Neural cell (in vitro differentiated cells): ENCODE data around the gene GNAQ.

ENCODE experiments used
- EP300 ChIP-seq: fragments of 450-650 bp; conservative IDR thresholded peaks from 2 replicates; pipeline ENCODE4 v1.6.1; 2014; ENCODE audit warnings: antibody characterized with exemption, mild to moderate bottlenecking, moderate library complexity; ENCODE audit not compliant: poor library complexity, severe bottlenecking
- EZH2 ChIP-seq: fragments of 200-600, 300-800 bp; shearing (Covaris generic), sonication (generic); IDR thresholded peaks from 2 replicates; pipeline ENCODE4 v1.6.1; 2014; ENCODE audit warnings: antibody characterized with exemption, low read length, borderline replicate concordance, mild to moderate bottlenecking; ENCODE audit not compliant: insufficient read depth, poor library complexity, severe bottlenecking
- POLR2AphosphoS5 ChIP-seq: IDR thresholded peaks from 2 replicates; pipeline ENCODE4 v1.6.1; 2012
- TF ChIP-seq, protein P1 (sequence below): fragments of 450-650 bp; IDR thresholded peaks from 2 replicates; pipeline ENCODE4 v1.5.1; 2014; ENCODE audit warnings: antibody characterized with exemption, mild to moderate bottlenecking, moderate library complexity; ENCODE audit not compliant: poor library complexity, severe bottlenecking
- TF ChIP-seq, protein P2 (sequence below): IDR thresholded peaks from 2 replicates; pipeline ENCODE4 v1.6.1; 2012; ENCODE audit warnings: borderline replicate concordance

DNA sequence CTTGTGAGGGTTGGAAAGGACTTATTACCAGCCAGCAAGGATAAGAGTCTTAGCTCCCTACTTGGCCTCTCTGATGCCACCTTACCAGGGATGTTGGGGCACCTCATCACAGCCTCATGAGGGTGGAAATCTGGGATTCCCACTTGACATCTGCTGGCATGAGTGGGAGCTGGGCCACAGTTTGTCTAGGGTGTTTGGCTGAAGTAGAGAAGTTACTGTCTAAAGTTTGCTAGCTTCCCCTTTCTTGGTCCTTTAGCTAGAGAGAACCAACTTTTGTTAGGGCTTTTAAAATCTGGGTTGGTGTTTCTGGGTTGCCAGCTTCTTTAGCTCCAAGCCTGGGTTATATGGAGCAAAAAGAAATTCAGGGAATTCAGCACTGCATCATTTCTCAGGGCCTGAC, 326.0 kb downstream of the GNAQ start:
- TF ChIP-seq POLR2AphosphoS5 (no peak), EZH2 (no peak), EP300 (no peak)
- TF ChIP-seq, protein P1, sequence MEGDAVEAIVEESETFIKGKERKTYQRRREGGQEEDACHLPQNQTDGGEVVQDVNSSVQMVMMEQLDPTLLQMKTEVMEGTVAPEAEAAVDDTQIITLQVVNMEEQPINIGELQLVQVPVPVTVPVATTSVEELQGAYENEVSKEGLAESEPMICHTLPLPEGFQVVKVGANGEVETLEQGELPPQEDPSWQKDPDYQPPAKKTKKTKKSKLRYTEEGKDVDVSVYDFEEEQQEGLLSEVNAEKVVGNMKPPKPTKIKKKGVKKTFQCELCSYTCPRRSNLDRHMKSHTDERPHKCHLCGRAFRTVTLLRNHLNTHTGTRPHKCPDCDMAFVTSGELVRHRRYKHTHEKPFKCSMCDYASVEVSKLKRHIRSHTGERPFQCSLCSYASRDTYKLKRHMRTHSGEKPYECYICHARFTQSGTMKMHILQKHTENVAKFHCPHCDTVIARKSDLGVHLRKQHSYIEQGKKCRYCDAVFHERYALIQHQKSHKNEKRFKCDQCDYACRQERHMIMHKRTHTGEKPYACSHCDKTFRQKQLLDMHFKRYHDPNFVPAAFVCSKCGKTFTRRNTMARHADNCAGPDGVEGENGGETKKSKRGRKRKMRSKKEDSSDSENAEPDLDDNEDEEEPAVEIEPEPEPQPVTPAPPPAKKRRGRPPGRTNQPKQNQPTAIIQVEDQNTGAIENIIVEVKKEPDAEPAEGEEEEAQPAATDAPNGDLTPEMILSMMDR = no peak
- TF ChIP-seq, protein P2, sequence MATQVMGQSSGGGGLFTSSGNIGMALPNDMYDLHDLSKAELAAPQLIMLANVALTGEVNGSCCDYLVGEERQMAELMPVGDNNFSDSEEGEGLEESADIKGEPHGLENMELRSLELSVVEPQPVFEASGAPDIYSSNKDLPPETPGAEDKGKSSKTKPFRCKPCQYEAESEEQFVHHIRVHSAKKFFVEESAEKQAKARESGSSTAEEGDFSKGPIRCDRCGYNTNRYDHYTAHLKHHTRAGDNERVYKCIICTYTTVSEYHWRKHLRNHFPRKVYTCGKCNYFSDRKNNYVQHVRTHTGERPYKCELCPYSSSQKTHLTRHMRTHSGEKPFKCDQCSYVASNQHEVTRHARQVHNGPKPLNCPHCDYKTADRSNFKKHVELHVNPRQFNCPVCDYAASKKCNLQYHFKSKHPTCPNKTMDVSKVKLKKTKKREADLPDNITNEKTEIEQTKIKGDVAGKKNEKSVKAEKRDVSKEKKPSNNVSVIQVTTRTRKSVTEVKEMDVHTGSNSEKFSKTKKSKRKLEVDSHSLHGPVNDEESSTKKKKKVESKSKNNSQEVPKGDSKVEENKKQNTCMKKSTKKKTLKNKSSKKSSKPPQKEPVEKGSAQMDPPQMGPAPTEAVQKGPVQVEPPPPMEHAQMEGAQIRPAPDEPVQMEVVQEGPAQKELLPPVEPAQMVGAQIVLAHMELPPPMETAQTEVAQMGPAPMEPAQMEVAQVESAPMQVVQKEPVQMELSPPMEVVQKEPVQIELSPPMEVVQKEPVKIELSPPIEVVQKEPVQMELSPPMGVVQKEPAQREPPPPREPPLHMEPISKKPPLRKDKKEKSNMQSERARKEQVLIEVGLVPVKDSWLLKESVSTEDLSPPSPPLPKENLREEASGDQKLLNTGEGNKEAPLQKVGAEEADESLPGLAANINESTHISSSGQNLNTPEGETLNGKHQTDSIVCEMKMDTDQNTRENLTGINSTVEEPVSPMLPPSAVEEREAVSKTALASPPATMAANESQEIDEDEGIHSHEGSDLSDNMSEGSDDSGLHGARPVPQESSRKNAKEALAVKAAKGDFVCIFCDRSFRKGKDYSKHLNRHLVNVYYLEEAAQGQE = no peak
